ENCODE results near the gene BIRC2. TPM values are rescaled to one million over a fixed set of nuclear protein-coding genes. Genes with fewer than 3 reads are reported as not detected.

Gene BIRC2
- total and polyA plus RNA-seq, 2 donors from 2014 or later, result 34.0 to 42.4 TPM

GRCh38 chr11:102304686-102305085, 42.3 kb upstream of the BIRC2 start:
- no peak overlapping the region for H3K27ac ChIP-seq (ENCODE audit: low read depth in 2 of 2, low read length in 2 of 2)
- H3K4me1 ChIP-seq (ENCODE audit: control insufficient read depth in 2 of 3, insufficient read depth in 2 of 3, low read depth in 1 of 3, low read length in 3 of 3), result no peaks in the 10 kb centered on the region
- H3K9ac ChIP-seq (ENCODE audit: low read length in 3 of 3), result no peak overlapping the region
- no peaks in the 10 kb centered on the region for H3K27me3 ChIP-seq (ENCODE audit: control insufficient read depth, insufficient read depth, low read length)
- H3K9me3 ChIP-seq (ENCODE audit: control insufficient read depth in 2 of 3, insufficient read depth in 1 of 3, low read length in 3 of 3), result no peaks in the 10 kb centered on the region
- TF ChIP-seq CTCF (IDR thresholded peaks at IDR 0.05; ENCODE audit: borderline replicate concordance, extremely low read depth, insufficient read depth), result no peak
- no peak overlapping the region for H3K4me3 ChIP-seq (ENCODE audit: low read length in 3 of 3)
- DNase-seq (no peak), FAIRE-seq (no peak)
- intact Hi-C loops (cut with DNase I), result no loop called here
- H3K36me3 ChIP-seq (ENCODE audit: control insufficient read depth in 2 of 3, insufficient read depth in 3 of 3, low read length in 3 of 3), result no peaks in the 10 kb centered on the region

- Histone ChIP-seq H3K4me3 (ENCODE audit: low read length in 3 of 3) (no peak overlapping the region), H3K9ac (ENCODE audit: low read length in 3 of 3) (no peak overlapping the region), H3K4me1 (ENCODE audit: control insufficient read depth in 2 of 3, insufficient read depth in 2 of 3, low read depth in 1 of 3, low read length in 3 of 3) (no peaks in the 10 kb centered on the region), H3K27me3 (ENCODE audit: control insufficient read depth, insufficient read depth, low read length) (no peaks in the 10 kb centered on the region), H3K9me3 (ENCODE audit: control insufficient read depth in 2 of 3, insufficient read depth in 1 of 3, low read length in 3 of 3) (no peaks in the 10 kb centered on the region), H3K36me3 (ENCODE audit: control insufficient read depth in 2 of 3, insufficient read depth in 3 of 3, low read length in 3 of 3) (no peaks in the 10 kb centered on the region), H3K27ac (ENCODE audit: low read depth in 2 of 2, low read length in 2 of 2) (no peak overlapping the region)
- TF ChIP-seq CTCF (IDR thresholded peaks at IDR 0.05; ENCODE audit: borderline replicate concordance, extremely low read depth, insufficient read depth), result no peak
- intact Hi-C loops (cut with DNase I), result no loop called here
- FAIRE-seq (no peak), DNase-seq (no peak)
Observed at GRCh38 chr11:102305352-102306047, 41.5 kb upstream of the BIRC2 start.

GRCh38 chr11:102306048-102306597, 40.9 kb upstream of the BIRC2 start:
- Histone ChIP-seq H3K27ac (ENCODE audit: low read depth in 2 of 2, low read length in 2 of 2) (no peak overlapping the region), H3K9me3 (ENCODE audit: control insufficient read depth in 2 of 3, insufficient read depth in 1 of 3, low read length in 3 of 3) (no peaks in the 10 kb centered on the region), H3K27me3 (ENCODE audit: control insufficient read depth, insufficient read depth, low read length) (no peaks in the 10 kb centered on the region), H3K36me3 (ENCODE audit: control insufficient read depth in 2 of 3, insufficient read depth in 3 of 3, low read length in 3 of 3) (no peaks in the 10 kb centered on the region), H3K4me1 (ENCODE audit: control insufficient read depth in 2 of 3, insufficient read depth in 2 of 3, low read depth in 1 of 3, low read length in 3 of 3) (no peaks in the 10 kb centered on the region), H3K9ac (ENCODE audit: low read length in 3 of 3) (no peak overlapping the region), H3K4me3 (ENCODE audit: low read length in 3 of 3) (no peak overlapping the region)
- DNase-seq, result peak in 1 of 5 donors; percentile 86
- no peak for FAIRE-seq
- TF ChIP-seq CTCF (IDR thresholded peaks at IDR 0.05; ENCODE audit: borderline replicate concordance, extremely low read depth, insufficient read depth), result no peak
- intact Hi-C loops (cut with DNase I), result no loop called here

All from kidney (tissue), 14 donors.